Muscle layer of colon (tissue), 2 donors: ENCODE measurements around the gene PIGN.
"Not testable (repeated sequence)": the region's sequence is repeated elsewhere in the genome, so short reads cannot be mapped to it uniquely, and the experiment has no call there.

Source experiments
- H3K27ac ChIP-seq: one replicate; pipeline ENCODE4 v1.7.0; 2013; ENCODE audit warnings: low read depth, mild to moderate bottlenecking, low read length, moderate library complexity
- H3K27me3 ChIP-seq, 2 donors: one replicate each; pipeline ENCODE4 v1.7.0; 2013; ENCODE audit warnings: low read length in 2 of 2, mild to moderate bottlenecking in 2 of 2; ENCODE audit not compliant: insufficient read depth in 2 of 2, control insufficient read depth in 1 of 2
- H3K36me3 ChIP-seq: one replicate; pipeline ENCODE4 v1.7.0; 2013; ENCODE audit warnings: mild to moderate bottlenecking, low read length; ENCODE audit not compliant: insufficient read depth
- H3K4me1 ChIP-seq: one replicate; pipeline ENCODE4 v1.7.0; 2013; ENCODE audit warnings: mild to moderate bottlenecking, low read length; ENCODE audit not compliant: insufficient read depth
- H3K4me3 ChIP-seq, 2 donors: one replicate each; pipeline ENCODE4 v1.7.0; 2013; ENCODE audit warnings: low read length in 2 of 2, low read depth in 1 of 2, mild to moderate bottlenecking in 1 of 2, moderate library complexity in 1 of 2
- H3K9ac ChIP-seq: one replicate; pipeline ENCODE4 v1.7.0; 2013; ENCODE audit warnings: low read length
- H3K9me3 ChIP-seq: one replicate; pipeline ENCODE4 v1.7.0; 2013; ENCODE audit warnings: mild to moderate bottlenecking, low read length
- donor health status: abdominal sarcoma.
- donor health status: Adenocarcinoma of cecum.

PIGN gene

DNA sequence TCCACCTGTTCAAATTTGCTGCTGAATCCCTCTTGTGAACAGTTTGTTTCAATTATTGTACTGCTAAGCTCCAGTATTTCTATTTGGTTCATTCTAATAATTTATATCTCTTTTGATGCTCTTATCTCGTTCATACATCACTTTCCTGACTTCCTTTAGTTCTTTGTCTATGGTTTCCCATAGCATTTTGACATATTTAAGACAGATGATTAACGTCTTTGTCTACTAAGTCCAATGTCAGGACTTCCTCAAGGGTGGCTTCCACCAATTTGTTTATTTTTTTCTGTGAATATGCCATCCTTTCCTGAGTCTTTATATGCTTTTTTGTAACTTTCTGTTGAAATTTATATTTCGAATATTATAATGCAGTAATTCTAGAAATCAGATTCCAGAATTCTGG, 9.6 kb downstream of the PIGN start:
- no peaks in the 10 kb centered on the region for H3K36me3 ChIP-seq
- no peak overlapping the region for H3K4me3 ChIP-seq
- no peak overlapping the region for H3K9ac ChIP-seq
- no peaks in the 10 kb centered on the region for H3K4me1 ChIP-seq
- no peaks in the 10 kb centered on the region for H3K27me3 ChIP-seq
- no peaks in the 10 kb centered on the region for H3K9me3 ChIP-seq
- H3K27ac ChIP-seq, result no peak overlapping the region

DNA sequence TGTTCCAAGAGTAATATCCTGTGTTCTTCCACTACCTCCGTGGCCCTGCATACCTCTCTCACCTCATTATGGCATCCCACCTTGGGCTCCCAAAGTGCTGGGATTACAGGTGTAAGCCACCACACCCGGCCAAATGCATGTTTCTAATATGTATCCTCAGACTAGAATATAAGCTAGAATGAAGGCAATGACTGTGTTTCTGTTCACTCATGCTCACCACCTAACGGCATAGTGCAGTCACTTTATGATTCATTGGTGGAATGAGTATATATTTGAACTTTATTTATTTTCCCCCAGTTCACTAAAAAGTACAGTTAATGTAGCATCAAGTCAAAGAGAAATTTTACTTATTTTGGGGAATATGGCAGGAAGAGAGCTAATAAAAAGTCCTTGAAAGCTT, 11.3 kb downstream of the PIGN start:
- Histone ChIP-seq H3K4me1 (no peaks in the 10 kb centered on the region), H3K36me3 (no peaks in the 10 kb centered on the region), H3K4me3 (no peak overlapping the region), H3K27ac (no peak overlapping the region), H3K9me3 (no peaks in the 10 kb centered on the region), H3K27me3 (no peaks in the 10 kb centered on the region), H3K9ac (no peak overlapping the region)

DNA sequence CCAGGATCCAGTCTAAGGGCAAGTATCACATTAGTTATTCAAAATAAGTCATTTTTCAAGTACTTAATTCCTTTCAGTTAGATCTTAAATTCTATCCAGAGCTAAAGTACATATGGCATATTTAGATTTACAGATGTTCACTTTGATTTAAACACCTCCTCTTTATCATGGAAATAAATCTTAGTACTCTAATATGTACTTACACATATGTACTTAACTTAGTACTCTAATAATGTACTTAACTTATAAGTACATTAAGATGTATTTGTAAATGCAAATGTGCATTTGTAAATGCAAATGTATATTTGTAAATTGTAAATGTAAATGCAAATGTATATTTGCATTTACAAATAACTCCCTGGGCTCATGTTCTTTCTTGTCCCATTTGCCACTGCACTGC, 14.6 kb downstream of the PIGN start:
- no peak overlapping the region for H3K27ac ChIP-seq
- H3K9ac ChIP-seq, result no peak overlapping the region
- H3K4me1 ChIP-seq, result no peaks in the 10 kb centered on the region
- H3K36me3 ChIP-seq, result no peaks in the 10 kb centered on the region
- no peaks in the 10 kb centered on the region for H3K9me3 ChIP-seq
- H3K27me3 ChIP-seq, result no peaks in the 10 kb centered on the region
- H3K4me3 ChIP-seq, result no peak overlapping the region

DNA sequence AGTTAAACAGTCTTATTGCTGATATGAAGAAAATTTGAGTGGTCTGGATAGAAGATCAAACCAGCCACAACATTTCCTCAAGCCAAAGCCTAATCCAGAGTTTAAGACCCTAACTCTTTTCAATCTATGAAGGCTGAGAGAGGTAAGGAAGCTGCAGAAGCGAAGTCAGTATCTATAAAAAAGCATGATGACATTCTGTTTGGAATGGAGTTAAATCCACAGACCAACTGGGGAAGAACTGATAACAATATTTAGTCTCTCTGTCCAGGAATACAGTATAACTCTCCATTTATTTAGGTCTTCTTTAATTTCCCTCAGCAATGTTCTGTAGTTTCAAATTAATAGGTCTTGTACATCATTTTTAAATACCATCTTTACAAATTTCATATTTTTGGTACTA, 16.0 kb downstream of the PIGN start:
- Histone ChIP-seq H3K4me1 (no peaks in the 10 kb centered on the region), H3K36me3 (no peaks in the 10 kb centered on the region), H3K9me3 (no peaks in the 10 kb centered on the region), H3K27me3 (no peaks in the 10 kb centered on the region), H3K27ac (no peak overlapping the region), H3K9ac (no peak overlapping the region), H3K4me3 (no peak overlapping the region)

DNA sequence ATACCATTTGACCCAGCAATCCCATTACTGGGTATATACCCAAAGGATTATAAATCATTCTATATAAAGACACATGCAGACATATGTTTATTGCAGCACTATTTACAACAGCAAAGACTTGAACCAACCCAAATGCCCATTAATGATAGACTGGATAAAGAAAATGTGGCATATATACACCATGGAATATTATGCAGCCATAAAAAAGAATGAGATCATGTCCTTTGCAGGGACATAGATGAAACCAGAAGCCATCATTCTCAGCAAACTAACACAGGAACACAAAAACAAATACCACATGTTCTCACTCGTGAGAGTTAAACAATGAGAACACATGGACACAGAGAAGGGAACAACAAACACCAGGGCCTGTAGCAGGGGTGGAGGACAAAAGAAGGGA, 20.3 kb downstream of the PIGN start:
- not testable (repeated sequence) for H3K9me3 ChIP-seq, H3K27me3 ChIP-seq, H3K27ac ChIP-seq, H3K36me3 ChIP-seq, H3K4me1 ChIP-seq, H3K9ac ChIP-seq, H3K4me3 ChIP-seq

DNA sequence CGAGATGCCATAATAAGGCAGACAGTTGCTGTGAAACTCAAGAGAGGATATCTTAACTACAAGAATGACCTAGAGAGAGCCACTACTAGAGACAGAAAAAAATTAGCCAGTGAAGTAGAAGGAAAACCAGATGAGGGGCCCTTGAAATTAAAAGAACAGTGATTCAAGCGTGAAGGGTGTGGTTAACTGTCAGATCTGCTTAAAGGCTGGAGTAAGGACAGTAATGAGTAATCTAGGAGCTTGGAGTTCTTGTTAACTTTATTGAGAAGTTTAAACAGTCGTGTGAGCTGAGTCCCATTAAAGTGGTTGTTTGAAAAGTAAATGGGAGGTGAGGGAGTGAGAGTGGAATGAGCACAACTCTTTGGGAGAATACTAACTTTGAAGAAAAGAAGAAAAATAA, 21.3 kb downstream of the PIGN start:
- H3K4me1 ChIP-seq, result no peaks in the 10 kb centered on the region
- H3K4me3 ChIP-seq, result no peak overlapping the region

DNA sequence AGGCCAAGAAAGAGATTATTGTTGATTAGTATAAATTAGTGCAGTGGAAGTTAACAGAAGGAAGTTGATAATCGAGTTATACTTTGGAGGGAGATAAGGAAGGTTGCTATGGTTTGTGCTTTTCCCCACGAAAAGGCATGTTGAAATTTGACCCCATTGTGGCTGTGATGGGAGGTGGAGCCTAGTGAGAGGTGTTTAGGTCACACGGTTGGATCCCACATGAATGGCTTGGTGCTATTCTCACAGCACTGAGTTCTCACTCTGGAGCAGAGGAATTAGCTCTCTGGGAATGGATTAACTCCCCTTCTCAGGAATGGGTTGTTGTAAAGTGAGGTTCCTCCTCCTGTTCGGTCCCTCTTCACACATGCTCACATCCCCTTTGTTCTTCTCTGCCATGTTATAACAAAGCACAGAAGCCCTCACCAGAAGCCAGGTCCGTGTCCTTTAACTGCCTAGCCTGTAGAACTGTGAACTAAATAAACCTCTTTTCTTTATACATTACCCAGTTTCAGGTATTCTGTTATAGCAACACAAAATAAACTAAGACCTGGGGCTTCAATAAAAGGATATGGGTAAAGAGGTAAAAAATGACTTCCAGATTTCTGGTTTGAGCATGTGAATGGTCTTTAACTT, 21.9 kb downstream of the PIGN start:
- Histone ChIP-seq H3K27me3 (no peaks in the 10 kb centered on the region), H3K36me3 (no peaks in the 10 kb centered on the region), H3K9ac (no peak overlapping the region), H3K27ac (no peak overlapping the region), H3K9me3 (no peaks in the 10 kb centered on the region), H3K4me1 (no peaks in the 10 kb centered on the region), H3K4me3 (no peak overlapping the region)

More for the DNA sequence above, 21.3 kb downstream of the PIGN start:
- no peaks in the 10 kb centered on the region for H3K27me3 ChIP-seq
- H3K27ac ChIP-seq, result no peak overlapping the region
- no peaks in the 10 kb centered on the region for H3K9me3 ChIP-seq
- H3K9ac ChIP-seq, result no peak overlapping the region
- no peaks in the 10 kb centered on the region for H3K36me3 ChIP-seq

DNA sequence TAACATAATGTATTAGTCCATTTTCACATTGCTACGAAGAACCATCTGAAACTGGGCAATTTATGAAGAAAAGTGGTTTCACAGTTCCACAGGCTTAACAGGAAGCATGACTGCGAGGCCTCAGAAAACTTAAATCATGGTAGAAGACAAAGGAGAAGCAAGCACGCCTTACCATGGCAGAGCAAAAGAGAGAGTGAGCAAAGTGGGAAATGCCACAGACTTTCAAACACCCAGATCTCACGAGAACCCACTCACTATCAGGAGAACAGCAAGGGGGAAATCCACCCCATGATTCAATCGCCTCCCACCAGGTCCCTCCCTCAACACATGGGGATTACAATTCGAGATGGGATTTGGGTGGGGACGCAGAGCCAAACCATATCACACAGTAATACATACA, 22.5 kb downstream of the PIGN start:
- Histone ChIP-seq H3K27me3 (no peaks in the 10 kb centered on the region), H3K36me3 (no peaks in the 10 kb centered on the region), H3K9me3 (no peaks in the 10 kb centered on the region), H3K9ac (no peak overlapping the region), H3K4me3 (no peak overlapping the region), H3K27ac (no peak overlapping the region), H3K4me1 (no peaks in the 10 kb centered on the region)

DNA sequence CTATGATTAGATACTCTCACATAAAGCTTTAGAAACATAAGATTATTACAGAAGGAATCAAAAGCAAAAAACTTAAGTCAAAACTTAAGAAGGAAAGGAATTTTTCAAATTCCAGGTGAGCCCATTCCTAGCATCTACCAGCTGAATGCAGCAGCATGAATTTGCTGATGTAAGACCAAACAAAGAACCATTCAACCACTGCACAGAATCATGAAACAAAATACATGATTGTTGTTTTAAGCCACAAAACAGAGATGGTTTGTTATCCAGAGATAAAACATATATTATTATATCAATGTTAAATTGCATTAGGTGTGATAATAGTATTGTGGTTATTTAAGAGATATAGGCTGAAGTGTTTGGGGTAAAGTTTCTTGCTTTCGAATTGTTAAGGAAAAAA, 29.0 kb downstream of the PIGN start:
- H3K4me1 ChIP-seq, result no peaks in the 10 kb centered on the region
- H3K9me3 ChIP-seq, result no peaks in the 10 kb centered on the region
- no peak overlapping the region for H3K4me3 ChIP-seq
- no peak overlapping the region for H3K9ac ChIP-seq
- H3K27ac ChIP-seq, result no peak overlapping the region
- no peaks in the 10 kb centered on the region for H3K36me3 ChIP-seq
- H3K27me3 ChIP-seq, result no peaks in the 10 kb centered on the region

DNA sequence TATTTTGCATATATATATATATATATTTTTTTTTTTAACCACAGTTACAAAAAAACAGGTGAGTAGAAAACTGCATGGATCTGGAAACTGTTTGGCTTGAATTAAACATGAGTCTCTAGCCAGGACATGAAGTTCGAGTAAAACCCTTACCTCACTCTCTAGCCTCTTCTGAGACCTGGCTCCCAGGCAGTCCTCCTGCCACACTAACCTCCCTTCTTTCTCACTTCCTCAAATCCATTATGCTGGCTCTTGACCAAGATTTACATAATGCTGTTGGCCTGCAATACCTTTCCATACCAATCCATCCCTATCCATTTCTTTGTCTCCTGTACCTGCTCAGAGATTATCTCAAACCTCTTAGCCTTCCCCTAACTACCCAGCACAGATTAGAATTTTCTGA, 34.0 kb downstream of the PIGN start:
- H3K9me3 ChIP-seq, result no peaks in the 10 kb centered on the region
- no peak overlapping the region for H3K4me3 ChIP-seq
- H3K27ac ChIP-seq, result no peak overlapping the region
- H3K9ac ChIP-seq, result no peak overlapping the region
- no peaks in the 10 kb centered on the region for H3K36me3 ChIP-seq
- no peaks in the 10 kb centered on the region for H3K4me1 ChIP-seq
- no peaks in the 10 kb centered on the region for H3K27me3 ChIP-seq

DNA sequence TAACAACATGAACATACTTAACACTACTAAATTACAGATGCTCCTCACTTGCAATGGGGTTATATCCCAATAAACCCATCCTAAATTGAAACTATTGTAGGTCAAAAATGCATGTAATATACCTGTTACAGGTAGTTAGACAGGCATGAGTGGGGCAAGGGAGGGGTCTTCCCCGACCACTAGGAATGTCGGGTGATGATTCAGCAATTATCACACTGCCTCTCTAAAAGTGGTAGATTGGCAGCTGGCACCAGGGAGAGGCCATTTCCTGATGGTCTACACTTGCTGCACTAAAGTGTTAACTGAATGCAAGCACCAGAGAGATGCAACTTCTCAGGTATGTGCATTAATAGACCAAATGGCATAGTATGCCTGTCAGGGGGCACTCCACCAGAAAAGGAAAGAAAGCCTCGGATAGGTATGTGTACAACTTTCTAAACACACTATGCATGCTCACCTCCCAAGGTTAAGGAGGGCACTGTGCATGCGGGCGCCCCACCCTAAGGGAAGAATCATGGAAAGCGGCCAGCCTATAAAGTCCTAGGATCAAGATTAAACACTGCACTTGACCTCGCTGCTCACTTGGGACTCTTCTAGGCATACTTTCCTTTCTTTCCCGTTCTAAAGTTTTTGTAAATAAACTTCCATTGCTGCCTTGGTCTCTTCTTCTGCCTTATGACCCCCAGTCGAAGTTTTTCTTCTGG, 35.6 kb downstream of the PIGN start:
- no peaks in the 10 kb centered on the region for H3K9me3 ChIP-seq
- no peak overlapping the region for H3K27ac ChIP-seq
- no peaks in the 10 kb centered on the region for H3K27me3 ChIP-seq
- H3K4me3 ChIP-seq, result no peak overlapping the region
- no peaks in the 10 kb centered on the region for H3K36me3 ChIP-seq
- no peaks in the 10 kb centered on the region for H3K4me1 ChIP-seq
- no peak overlapping the region for H3K9ac ChIP-seq

DNA sequence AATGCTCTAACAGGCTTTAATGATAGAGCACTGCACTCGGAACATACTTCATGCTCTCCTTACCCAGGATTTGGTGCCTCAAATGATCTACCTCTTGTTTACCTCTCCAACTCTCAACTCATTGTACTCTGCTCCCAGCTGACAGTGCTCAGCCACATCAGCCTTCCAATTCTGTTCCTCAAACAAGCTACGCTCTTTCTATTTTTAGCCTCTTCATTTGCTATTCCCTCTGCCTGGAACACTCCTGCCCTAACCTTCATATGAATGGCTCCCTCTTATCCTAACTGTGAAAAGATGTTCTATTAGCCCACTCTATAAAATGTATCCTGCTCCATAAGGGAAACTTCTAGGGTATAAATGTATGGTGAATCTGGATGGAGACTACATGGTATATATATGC, 42.5 kb downstream of the PIGN start:
- H3K4me1 ChIP-seq, result no peaks in the 10 kb centered on the region
- no peak overlapping the region for H3K4me3 ChIP-seq
- H3K27ac ChIP-seq, result no peak overlapping the region
- H3K9me3 ChIP-seq, result no peaks in the 10 kb centered on the region
- H3K27me3 ChIP-seq, result no peaks in the 10 kb centered on the region
- no peak overlapping the region for H3K9ac ChIP-seq
- H3K36me3 ChIP-seq, result peaks cover 4% of the 10 kb centered on the region
